GM18498 (cell line): ENCODE results near the gene LRP1.

Source experiments
- ATAC-seq: cut with Tn5 transposase; IDR thresholded peaks from one replicate; pipeline ENCODE4 v1.9.1; 2021; ENCODE audit warnings: mild to moderate bottlenecking, moderate library complexity; ENCODE audit not compliant: unreplicated experiment

The LRP1 gene

GRCh38 chr12:57188090-57188425, 59.8 kb downstream of the LRP1 start:
- no peak for ATAC-seq

DNA sequence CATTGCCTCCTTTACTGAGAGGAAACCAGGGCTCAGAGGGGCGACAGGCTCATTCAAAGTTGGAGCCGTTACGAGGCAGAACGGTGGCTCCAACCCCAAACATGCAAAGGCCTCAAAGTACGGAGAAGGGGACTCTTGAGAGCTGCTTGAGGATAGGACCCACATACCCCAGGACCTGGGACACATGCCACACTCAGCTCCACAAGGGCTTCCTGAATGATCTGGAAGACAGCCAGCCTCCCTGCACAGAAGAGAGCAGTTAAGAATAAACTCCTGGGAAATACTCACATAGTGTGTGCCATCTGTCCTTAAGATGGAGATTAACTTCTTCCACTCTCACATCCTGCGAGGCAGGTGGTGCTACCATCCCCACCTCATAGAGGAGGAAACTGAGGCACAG, 61.8 kb downstream of the LRP1 start:
- no peak for ATAC-seq

GRCh38 chr12:57190821-57191220, 62.5 kb downstream of the LRP1 start:
- ATAC-seq, result no peak

GRCh38 chr12:57191410-57191809, 63.1 kb downstream of the LRP1 start:
- no peak for ATAC-seq

GRCh38 chr12:57192920-57193319, 64.6 kb downstream of the LRP1 start:
- ATAC-seq, result no peak

GRCh38 chr12:57193706-57194245, 65.5 kb downstream of the LRP1 start:
- ATAC-seq, result no peak

DNA sequence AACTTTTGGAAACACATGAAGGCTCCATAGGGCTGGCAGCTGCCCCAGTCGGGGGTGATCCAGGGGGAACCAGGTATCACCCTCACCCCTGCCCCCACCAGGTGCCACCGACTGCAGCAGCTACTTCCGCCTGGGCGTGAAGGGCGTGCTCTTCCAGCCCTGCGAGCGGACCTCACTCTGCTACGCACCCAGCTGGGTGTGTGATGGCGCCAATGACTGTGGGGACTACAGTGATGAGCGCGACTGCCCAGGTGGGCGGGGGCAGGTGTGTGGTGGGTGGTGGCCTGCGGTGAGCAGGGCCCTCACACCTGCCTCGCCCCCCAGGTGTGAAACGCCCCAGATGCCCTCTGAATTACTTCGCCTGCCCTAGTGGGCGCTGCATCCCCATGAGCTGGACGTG, 66.0 kb downstream of the LRP1 start:
- no peak for ATAC-seq

DNA sequence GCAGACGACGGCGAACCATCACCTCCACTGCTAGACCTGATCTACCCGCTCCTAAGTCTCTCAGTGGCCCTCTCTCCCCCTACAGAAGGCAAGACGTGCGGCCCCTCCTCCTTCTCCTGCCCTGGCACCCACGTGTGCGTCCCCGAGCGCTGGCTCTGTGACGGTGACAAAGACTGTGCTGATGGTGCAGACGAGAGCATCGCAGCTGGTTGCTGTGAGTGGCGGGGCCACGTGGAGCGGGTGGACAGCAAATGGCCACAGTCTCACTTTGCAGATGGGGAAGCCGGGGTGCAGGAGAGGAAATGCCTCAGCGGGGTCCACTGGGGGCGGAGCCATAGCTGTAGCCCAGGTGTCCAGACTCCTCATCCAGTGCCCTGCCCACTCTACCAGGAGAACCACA, 66.9 kb downstream of the LRP1 start:
- no peak for ATAC-seq

DNA sequence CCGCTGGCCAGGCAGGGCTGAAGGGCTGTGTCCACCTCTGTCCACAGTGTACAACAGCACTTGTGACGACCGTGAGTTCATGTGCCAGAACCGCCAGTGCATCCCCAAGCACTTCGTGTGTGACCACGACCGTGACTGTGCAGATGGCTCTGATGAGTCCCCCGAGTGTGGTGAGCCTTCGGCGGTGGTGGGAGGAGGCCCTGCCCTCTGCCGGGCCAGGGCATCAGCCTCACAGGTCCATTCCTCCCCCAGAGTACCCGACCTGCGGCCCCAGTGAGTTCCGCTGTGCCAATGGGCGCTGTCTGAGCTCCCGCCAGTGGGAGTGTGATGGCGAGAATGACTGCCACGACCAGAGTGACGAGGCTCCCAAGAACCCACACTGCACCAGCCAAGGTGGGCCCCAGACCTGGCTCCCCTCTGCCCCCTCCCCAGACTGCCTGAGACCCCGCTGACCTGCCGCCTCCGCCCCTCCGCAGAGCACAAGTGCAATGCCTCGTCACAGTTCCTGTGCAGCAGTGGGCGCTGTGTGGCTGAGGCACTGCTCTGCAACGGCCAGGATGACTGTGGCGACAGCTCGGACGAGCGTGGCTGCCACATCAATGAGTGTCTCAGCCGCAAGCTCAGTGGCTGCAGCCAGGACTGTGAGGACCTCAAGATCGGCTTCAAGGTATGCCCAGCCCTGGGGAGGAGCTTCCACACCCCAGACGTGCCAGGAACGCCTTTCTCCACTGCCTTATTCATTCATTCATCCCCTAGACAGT, 67.5 kb downstream of the LRP1 start:
- ATAC-seq, result no peak

DNA sequence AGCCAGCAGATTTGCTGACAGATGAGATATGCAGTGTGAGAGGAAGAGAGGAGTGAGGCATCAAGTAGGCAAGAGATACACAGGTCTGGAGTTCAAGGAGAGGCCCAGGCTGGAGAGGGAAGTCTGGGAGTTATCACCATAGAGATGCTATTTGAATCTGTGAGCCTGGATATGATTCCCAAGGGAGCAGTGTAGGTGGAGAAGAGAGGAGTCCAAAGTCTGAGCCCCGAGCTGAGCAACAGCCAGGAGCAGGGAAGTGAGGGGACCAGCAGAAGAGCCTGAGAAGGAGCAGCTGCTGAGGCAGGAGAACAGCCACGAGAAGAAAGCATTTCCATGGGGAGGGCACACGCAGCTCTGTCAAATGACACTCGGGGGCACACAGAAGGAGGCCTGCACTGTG, 68.2 kb downstream of the LRP1 start:
- no peak for ATAC-seq

- no peak for ATAC-seq
Observed at GRCh38 chr12:57196956-57197355, 68.7 kb downstream of the LRP1 start.

- no peak for ATAC-seq
Observed at GRCh38 chr12:57198329-57198728, 70.0 kb downstream of the LRP1 start.

DNA sequence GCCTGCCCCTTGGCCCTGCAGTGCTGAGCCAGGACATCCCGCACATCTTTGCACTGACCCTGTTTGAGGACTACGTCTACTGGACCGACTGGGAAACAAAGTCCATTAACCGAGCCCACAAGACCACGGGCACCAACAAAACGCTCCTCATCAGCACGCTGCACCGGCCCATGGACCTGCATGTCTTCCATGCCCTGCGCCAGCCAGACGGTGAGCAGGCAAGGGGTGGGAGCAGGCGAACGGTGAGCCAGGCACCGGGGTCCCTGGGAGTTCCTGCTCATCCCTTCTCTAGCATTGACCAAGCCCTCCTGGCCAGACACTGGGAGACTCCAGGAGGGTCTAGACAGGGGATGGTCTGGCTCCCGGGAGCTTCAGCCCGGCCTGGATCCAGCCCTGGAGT, 70.9 kb downstream of the LRP1 start:
- ATAC-seq, result no peak

GRCh38 chr12:57200497-57200896, 72.2 kb downstream of the LRP1 start:
- no peak for ATAC-seq

- no peak for ATAC-seq
Observed at GRCh38 chr12:57201219-57201618, 72.9 kb downstream of the LRP1 start.

DNA sequence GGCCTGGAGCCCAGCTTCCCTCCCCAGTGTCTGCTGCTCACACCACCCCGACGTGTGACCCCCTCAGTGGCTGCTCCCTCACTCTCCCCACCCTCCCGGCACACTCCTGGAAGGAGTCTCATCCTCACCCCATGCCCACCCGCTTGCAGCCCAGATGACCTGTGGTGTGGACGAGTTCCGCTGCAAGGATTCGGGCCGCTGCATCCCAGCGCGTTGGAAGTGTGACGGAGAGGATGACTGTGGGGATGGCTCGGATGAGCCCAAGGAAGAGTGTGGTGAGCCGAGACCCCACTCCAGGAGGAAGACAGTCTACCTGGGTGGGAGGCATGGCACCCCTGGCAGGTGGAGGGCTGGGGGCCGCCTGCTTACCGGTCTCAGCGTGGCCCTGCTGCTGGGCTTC, 73.3 kb downstream of the LRP1 start:
- no peak for ATAC-seq

- no peak for ATAC-seq
Observed at GRCh38 chr12:57202321-57202720, 74.0 kb downstream of the LRP1 start.

- ATAC-seq, result no peak
Observed at GRCh38 chr12:57203201-57203600, 74.9 kb downstream of the LRP1 start.

DNA sequence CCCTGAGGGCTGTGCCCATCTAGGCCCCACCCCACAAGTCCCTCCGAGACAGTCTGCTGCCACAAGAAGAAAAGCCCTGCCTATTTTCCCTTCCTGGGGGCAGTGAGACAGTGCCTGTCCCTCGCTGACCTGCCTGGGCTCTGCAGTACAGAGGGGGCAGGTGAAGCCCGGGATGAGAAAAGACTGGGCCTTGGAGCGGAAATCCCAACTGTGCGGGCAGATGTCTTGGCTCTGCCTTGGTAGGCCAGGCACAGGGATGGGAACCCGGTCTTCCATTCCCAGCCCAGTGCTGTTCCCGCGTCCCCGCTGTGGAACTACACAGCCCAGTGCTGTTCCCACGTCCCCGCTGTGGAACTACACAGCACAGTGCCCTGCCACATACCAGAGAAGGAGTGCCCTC, 75.5 kb downstream of the LRP1 start:
- no peak for ATAC-seq

DNA sequence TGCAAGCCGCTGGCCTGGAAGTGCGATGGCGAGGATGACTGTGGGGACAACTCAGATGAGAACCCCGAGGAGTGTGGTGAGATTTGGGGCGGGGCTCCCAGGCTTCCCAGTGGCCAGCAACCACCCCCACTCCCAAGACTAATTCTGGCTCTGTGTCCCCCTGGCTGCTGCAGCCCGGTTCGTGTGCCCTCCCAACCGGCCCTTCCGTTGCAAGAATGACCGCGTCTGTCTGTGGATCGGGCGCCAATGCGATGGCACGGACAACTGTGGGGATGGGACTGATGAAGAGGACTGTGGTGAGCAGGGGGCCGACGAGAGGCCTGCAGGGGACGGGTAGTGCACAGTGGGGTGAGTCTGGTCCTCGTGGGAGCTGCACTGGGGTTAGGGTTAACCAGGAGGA, 76.2 kb downstream of the LRP1 start:
- ATAC-seq, result no peak

DNA sequence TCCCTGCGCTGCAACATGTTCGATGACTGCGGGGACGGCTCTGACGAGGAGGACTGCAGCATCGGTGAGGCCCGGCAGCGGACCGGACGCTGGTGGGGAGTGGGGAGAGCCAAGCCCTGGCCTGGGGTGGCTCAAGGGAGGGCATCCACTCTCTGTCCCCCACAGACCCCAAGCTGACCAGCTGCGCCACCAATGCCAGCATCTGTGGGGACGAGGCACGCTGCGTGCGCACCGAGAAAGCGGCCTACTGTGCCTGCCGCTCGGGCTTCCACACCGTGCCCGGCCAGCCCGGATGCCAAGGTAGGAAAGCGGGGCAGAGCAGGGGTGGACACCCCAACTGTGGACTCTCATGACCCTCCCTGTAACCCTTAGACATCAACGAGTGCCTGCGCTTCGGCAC, 76.9 kb downstream of the LRP1 start:
- no peak for ATAC-seq

GRCh38 chr12:57205931-57206330, 77.6 kb downstream of the LRP1 start:
- no peak for ATAC-seq
